CD14-positive monocyte (primary cell): ENCODE results near the gene SCNN1B. TPM values are rescaled to one million over a fixed set of nuclear protein-coding genes. Genes with fewer than 3 reads are reported as not detected.
A peak's percentile ranks its signal among the peaks of the same experiment; 100 is the strongest.

Experiments used
- DNase-seq, 3 donors: peaks; one replicate each; pipeline ENCODE4 v3.0.0-alpha.2; 2011 to 2022
- H2AFZ ChIP-seq: 2 replicates; pipeline ENCODE4 v1.6.0; 2012; ENCODE audit warnings: mild to moderate bottlenecking, low read depth, low read length, inconsistent platforms; ENCODE audit not compliant: insufficient read depth, poor library complexity, severe bottlenecking
- H3K27ac ChIP-seq, 2 donors: 1 replicate in 1 of 2; 2 replicates in 1 of 2; pipeline ENCODE4 v1.5.1; 2012 to 2013; ENCODE audit warnings: low read length in 2 of 2, control low read depth in 1 of 2, inconsistent platforms in 1 of 2, low read depth in 1 of 2, mild to moderate bottlenecking in 1 of 2
- H3K27me3 ChIP-seq, 2 donors: one replicate each; pipeline versions ENCODE4 v1.6.0 to v1.6.1; 2011 to 2013; ENCODE audit warnings: low read length in 2 of 2; ENCODE audit not compliant: control insufficient read depth in 2 of 2, insufficient read depth in 2 of 2
- H3K36me3 ChIP-seq, 2 donors: replicated peaks in 1 of 2; 1 replicate in 1 of 2; 2 replicates in 1 of 2; pipeline versions ENCODE4 v1.5.1 to v1.6.1; 2012 to 2013; ENCODE audit warnings: low read length in 2 of 2, control low read depth in 1 of 2, inconsistent platforms in 1 of 2, mild to moderate bottlenecking in 1 of 2; ENCODE audit not compliant: insufficient read depth in 2 of 2, control insufficient read depth in 1 of 2
- H3K4me1 ChIP-seq, 2 donors: 1 replicate in 1 of 2; 2 replicates in 1 of 2; pipeline versions ENCODE4 v1.5.1 to v1.6.1; 2012 to 2013; ENCODE audit warnings: low read length in 2 of 2, control low read depth in 1 of 2, inconsistent platforms in 1 of 2, mild to moderate bottlenecking in 1 of 2, moderate library complexity in 1 of 2; ENCODE audit not compliant: insufficient read depth in 2 of 2, control insufficient read depth in 1 of 2
- H3K4me2 ChIP-seq: replicated peaks from 2 replicates; pipeline ENCODE3; 2012; ENCODE audit warnings: low read length, moderate library complexity, mild to moderate bottlenecking; ENCODE audit not compliant: poor library complexity, severe bottlenecking; ENCODE audit errors: extremely low read depth
- H3K4me3 ChIP-seq, 3 experiments: fragments of 200-600 bp in 1 of 3; sonication (generic) in 1 of 3; replicated peaks in 1 of 3; 1 replicate in 2 of 3; 2 replicates in 1 of 3; pipeline ENCODE4 v1.5.1; 2011 to 2013; ENCODE audit warnings: low read length in 3 of 3, mild to moderate bottlenecking in 3 of 3, control low read depth in 2 of 3, low read depth in 2 of 3, inconsistent platforms in 1 of 3, moderate library complexity in 1 of 3
- H3K79me2 ChIP-seq: 2 replicates; pipeline ENCODE4 v1.6.0; 2012; ENCODE audit warnings: mild to moderate bottlenecking, control low read depth, inconsistent platforms, low read length, moderate library complexity; ENCODE audit not compliant: insufficient read depth
- H3K9ac ChIP-seq: 2 replicates; pipeline ENCODE4 v1.6.0; 2017; ENCODE audit warnings: low read length, mild to moderate bottlenecking; ENCODE audit not compliant: insufficient read depth, poor library complexity, severe bottlenecking
- H3K9me3 ChIP-seq, 2 donors: replicated peaks in 1 of 2; 1 replicate in 1 of 2; 2 replicates in 1 of 2; pipeline versions ENCODE4 v1.5.1 to v1.6.1; 2012 to 2013; ENCODE audit warnings: low read length in 2 of 2, control low read depth in 1 of 2; ENCODE audit not compliant: control insufficient read depth in 1 of 2, insufficient read depth in 1 of 2
- H4K20me1 ChIP-seq: 2 replicates; pipeline ENCODE4 v1.6.0; 2012; ENCODE audit warnings: mild to moderate bottlenecking, low read length, control low read depth, moderate library complexity; ENCODE audit not compliant: insufficient read depth
- H3K27ac Mint-ChIP-seq, 7 donors: one replicate each; pipeline ENCODE4 v1.8.0; 2020; ENCODE audit warnings: mild to moderate bottlenecking in 7 of 7, mixed read lengths in 7 of 7, moderate library complexity in 6 of 7, inconsistent platforms in 2 of 7
- H3K27me3 Mint-ChIP-seq, 3 donors: one replicate each; pipeline ENCODE4 v1.8.0; 2021 to 2022; ENCODE audit warnings: low read depth in 3 of 3, mild to moderate bottlenecking in 3 of 3, mixed read lengths in 3 of 3, moderate library complexity in 3 of 3, inconsistent platforms in 1 of 3
- H3K36me3 Mint-ChIP-seq, 2 donors: one replicate each; pipeline ENCODE4 v1.8.0; 2020; ENCODE audit warnings: mixed read lengths in 2 of 2, inconsistent platforms in 1 of 2, mild to moderate bottlenecking in 1 of 2
- H3K4me1 Mint-ChIP-seq: one replicate; pipeline ENCODE4 v1.8.0; 2020; ENCODE audit warnings: mild to moderate bottlenecking, mixed read lengths
- H3K4me3 Mint-ChIP-seq, 2 donors: one replicate each; pipeline ENCODE4 v1.8.0; 2020; ENCODE audit warnings: mild to moderate bottlenecking in 2 of 2, mixed read lengths in 2 of 2, moderate library complexity in 1 of 2
- H3K9me3 Mint-ChIP-seq, 7 donors: one replicate each; pipeline ENCODE4 v1.8.0; 2020 to 2022; ENCODE audit warnings: mixed read lengths in 7 of 7, mild to moderate bottlenecking in 6 of 7, moderate library complexity in 6 of 7, inconsistent platforms in 2 of 7
- CTCF ChIP-seq: fragments of 200-600 bp; IDR thresholded peaks from one replicate; pipeline ENCODE4 v1.8.0; 2022; ENCODE audit warnings: antibody characterized with exemption, mild to moderate bottlenecking
- WGBS: methylation state at CpG from one replicate; pipeline ENCODE4 v1.1.5; 2013; ENCODE audit warnings: missing lambda C conversion rate; ENCODE audit not compliant: insufficient coverage; 5-methylcytosine and 5-hydroxymethylcytosine counted together
- intact Hi-C, 2 donors: fragments of 100-400 bp; cut with micrococcal nuclease; formaldehyde crosslinking; loops; one replicate each; pipeline versions ENCODE4 v1.15.0 to v1.15.1; 2023
- polyA plus RNA-seq, 3 donors: library from polyadenylated mRNA; depleted of rRNA in 1 of 3; unstranded in 2 of 3; stranded (reverse) in 1 of 3; fragments of 300-500 nt in 2 of 3; fragments of >200 nt in 1 of 3; fragmentation: Illumina TruSeq in 2 of 3; gene quantifications; 1 replicate in 2 of 3; 2 replicates in 1 of 3; pipeline ENCODE4 v1.2.3, GENCODE V29; 2012 to 2021

The SCNN1B gene
- polyA plus RNA-seq, 3 donors = not detected

- no peak for DNase-seq
These were observed 104.6 kb downstream of the SCNN1B start for GRCh38 chr16:23406546-23407240.

More at GRCh38 chr16:23406546-23407240, 104.6 kb downstream of the SCNN1B start:
- no peaks in the 10 kb centered on the region for H3K9me3 ChIP-seq
- H3K4me3 ChIP-seq = no peak overlapping the region
- H4K20me1 ChIP-seq = no peaks in the 10 kb centered on the region
- no peak for TF ChIP-seq CTCF
- no peaks in the 10 kb centered on the region for H3K79me2 ChIP-seq
- Mint-ChIP-seq H3K36me3 (peaks cover 75 to 89% of the 10 kb centered on the region in 2 donors), H3K27ac (peak overlapping the region in 1 of 7 donors; percentile 32), H3K27me3 (peaks cover 0 to 2% (median 0%) of the 10 kb centered on the region in 3 donors), H3K4me3 (no peak overlapping the region), H3K4me1 (no peaks in the 10 kb centered on the region), H3K9me3 (no peaks in the 10 kb centered on the region)
- H3K27ac ChIP-seq = no peak overlapping the region
- no peak overlapping the region for H3K4me2 ChIP-seq
- no peak overlapping the region for H3K9ac ChIP-seq
- WGBS = 100% methylated on average over 4 of the region's 6 CpGs
- intact Hi-C loops = no loop called here
- H3K36me3 ChIP-seq = peaks cover 68 to 93% of the 10 kb centered on the region in 2 donors
- H3K27me3 ChIP-seq = no peaks in the 10 kb centered on the region
- H2AFZ ChIP-seq = no peak overlapping the region
- no peaks in the 10 kb centered on the region for H3K4me1 ChIP-seq
